ENCODE results near the gene SUN1.

- TF ChIP-seq ZFP3 (CRISPR knock-in tag; IDR thresholded peaks at IDR 0.05) (no peak), BACH2 (CRISPR knock-in tag; IDR thresholded peaks at IDR 0.05; ENCODE audit: borderline replicate concordance) (no peak), POU6F1 (CRISPR knock-in tag; IDR thresholded peaks at IDR 0.05; ENCODE audit: borderline replicate concordance, low read depth) (no peak), ARNTL (CRISPR knock-in tag; IDR thresholded peaks at IDR 0.05; ENCODE audit: borderline replicate concordance, low read depth) (no peak), PATZ1 (CRISPR knock-in tag; IDR thresholded peaks at IDR 0.05; ENCODE audit: borderline replicate concordance) (no peak), TCF4 (CRISPR knock-in tag; IDR thresholded peaks at IDR 0.05; ENCODE audit: borderline replicate concordance) (no peak), RARB (CRISPR knock-in tag; IDR thresholded peaks at IDR 0.05) (no peak), ESRRG (CRISPR knock-in tag; IDR thresholded peaks at IDR 0.05) (no peak), GLIS3 (CRISPR knock-in tag; IDR thresholded peaks at IDR 0.05) (no peak), TSHZ2 (CRISPR knock-in tag; IDR thresholded peaks at IDR 0.05) (no peak), TOX (CRISPR knock-in tag; IDR thresholded peaks at IDR 0.05; ENCODE audit: borderline replicate concordance) (no peak), ZFP30 (CRISPR knock-in tag; IDR thresholded peaks at IDR 0.05) (no peak), PPARA (CRISPR knock-in tag; IDR thresholded peaks at IDR 0.05; ENCODE audit: borderline replicate concordance) (no peak)
- TF ChIP-seq, protein P1, sequence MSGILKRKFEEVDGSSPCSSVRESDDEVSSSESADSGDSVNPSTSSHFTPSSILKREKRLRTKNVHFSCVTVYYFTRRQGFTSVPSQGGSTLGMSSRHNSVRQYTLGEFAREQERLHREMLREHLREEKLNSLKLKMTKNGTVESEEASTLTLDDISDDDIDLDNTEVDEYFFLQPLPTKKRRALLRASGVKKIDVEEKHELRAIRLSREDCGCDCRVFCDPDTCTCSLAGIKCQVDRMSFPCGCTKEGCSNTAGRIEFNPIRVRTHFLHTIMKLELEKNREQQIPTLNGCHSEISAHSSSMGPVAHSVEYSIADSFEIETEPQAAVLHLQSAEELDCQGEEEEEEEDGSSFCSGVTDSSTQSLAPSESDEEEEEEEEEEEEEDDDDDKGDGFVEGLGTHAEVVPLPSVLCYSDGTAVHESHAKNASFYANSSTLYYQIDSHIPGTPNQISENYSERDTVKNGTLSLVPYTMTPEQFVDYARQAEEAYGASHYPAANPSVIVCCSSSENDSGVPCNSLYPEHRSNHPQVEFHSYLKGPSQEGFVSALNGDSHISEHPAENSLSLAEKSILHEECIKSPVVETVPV (CRISPR knock-in tag; IDR thresholded peaks at IDR 0.05), result no peak
Measured at GRCh38 chr7:885893-886625, 53.8 kb downstream of the SUN1 start.

All from SK-N-SH treated with all-trans-retinoic acid at 6 μM for 48 hours (cell line).